ENCODE data around the gene OR10S1.
"Not testable (repeated sequence)": the region's sequence is repeated elsewhere in the genome, so short reads cannot be mapped to it uniquely, and the experiment has no call there.

OR10S1 gene

DNA sequence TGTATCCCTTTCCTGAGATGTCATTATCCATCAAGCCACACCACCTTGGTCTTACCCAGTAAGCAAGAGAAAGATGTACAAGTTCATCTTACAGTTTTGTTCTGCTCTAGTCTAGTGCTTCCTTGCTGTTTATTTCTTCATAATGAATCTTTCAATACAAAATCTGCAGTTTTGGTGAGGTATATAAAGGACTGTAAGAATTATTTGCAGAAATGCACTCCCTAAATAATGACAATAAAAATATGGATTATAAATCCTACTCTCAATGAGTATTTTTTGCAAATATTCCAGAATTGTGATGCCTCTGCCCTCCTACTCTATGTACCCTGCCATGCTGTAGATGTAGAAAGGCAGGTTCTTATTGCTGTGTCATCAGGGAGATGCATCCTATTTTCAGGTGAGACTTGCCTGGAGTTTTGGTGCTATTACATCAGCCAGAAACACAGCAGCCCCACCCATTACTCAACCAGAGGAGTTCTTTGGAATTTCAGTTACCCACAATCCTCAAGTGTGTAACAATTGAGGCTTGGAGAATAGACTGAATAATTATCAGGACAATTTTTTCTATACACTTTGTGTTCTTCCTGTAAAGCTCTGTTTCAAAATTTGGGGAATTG, at the start of gene OR10S1:
TSS of gene OR10S1 (minus strand) at position 51 of the 617 bp plus-strand sequence. CDS start 117 bp downstream, outside the sequence.
- DNase-seq = no peak

DNA sequence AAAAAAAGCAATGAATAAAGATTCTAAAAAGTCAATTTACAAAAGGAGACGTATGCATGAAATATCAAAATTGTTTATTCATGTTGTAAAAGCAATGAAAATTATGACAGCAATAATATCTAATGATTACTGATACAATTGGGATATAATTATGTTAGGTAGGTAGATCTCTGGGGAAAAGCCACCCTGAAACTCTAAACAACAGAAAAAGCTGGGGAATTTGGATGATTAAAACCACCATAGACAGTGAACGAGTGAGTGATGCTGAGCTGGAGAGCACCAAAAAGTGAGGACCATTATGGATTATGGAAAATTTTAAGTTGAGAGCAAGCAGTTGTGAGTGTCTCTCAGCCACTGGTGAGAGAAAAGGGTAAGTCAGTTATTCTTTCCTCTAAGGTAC, 48.9 kb upstream of the OR10S1 start, which contains the start of gene OR10G8:
TSS of gene OR10G8 (plus strand) at position 301 of the 400 bp plus-strand sequence. CDS start 2,825 bp downstream, outside the sequence.
- no peak for DNase-seq

DNA sequence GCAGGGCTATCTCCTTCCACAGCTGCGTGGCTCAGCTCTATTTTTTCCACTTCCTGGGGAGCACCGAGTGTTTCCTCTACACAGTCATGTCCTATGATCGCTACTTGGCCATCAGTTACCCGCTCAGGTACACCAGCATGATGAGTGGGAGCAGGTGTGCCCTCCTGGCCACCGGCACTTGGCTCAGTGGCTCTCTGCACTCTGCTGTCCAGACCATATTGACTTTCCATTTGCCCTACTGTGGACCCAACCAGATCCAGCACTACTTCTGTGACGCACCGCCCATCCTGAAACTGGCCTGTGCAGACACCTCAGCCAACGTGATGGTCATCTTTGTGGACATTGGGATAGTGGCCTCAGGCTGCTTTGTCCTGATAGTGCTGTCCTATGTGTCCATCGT, 38.3 kb upstream of the OR10S1 start:
- not testable (repeated sequence) for DNase-seq

DNA sequence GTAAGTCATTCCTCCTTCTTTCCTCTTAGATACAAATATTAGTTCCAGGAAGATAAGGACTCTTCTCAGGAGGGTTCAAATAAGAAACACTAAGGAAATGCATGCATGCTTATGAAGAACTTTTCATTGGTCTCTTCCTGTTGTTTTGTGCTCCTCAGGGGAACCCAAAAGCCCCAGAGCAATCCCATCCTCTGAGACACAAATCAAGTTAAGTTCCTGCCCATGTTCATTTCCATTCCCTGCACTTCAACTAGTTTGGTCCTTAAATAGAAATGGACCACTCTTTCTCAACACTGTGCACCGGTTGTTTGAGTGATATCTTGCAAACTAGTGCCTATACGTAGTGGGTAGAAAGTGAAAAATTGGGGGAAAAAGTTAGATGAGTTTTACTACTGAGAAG, 35.1 kb upstream of the OR10S1 start, which contains the start of gene OR10G4:
TSS of gene OR10G4 (plus strand) at position 301 of the 400 bp plus-strand sequence. CDS start 2,578 bp downstream, outside the sequence.
- no peak for DNase-seq

DNA sequence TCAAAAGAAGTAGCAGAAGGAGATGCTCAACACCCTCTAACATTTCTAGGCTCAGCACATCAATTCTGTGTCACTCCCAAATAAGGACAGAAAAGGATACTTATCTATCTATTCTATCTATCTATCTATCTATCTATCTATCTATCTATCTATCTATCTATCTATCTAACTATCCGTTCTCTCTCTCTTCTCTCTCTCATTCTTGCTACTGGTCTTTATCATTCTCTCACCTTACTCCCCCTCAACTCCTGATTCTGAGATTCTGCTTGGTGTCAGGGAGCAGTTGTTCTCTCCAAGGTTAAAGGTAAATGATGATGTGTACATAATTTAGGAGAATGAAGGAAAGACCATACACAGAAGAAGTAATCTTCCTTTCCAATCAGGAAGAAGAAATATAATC, 17.5 kb upstream of the OR10S1 start, which contains the start of gene OR10G6:
TSS of gene OR10G6 (minus strand) at position 43 of the 400 bp plus-strand sequence. CDS start at position 43, 0 bp downstream.
- DNase-seq = no peak

DNA sequence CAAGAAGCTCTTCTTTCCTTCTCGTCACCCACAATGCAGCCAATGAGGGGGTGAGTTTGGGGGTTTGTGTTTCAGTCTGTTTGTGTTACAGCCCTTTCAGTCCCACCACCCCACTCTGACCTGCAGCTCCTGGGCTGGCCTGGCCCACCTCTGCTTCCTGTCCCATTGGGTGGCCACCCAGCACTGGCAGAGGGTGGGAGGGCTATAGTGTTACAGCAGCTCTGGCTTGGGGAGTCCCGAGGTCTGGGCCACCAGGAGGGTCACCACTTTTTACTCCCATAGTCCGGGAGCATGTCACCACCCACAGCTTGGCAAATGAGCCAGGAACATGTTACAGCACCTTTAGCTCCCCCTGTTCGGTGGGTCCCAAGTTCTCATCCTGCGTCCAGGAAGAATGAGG, 1.7 kb upstream of the OR10S1 start:
- no peak for DNase-seq

GRCh38 chr11:123976770-123977560, 616 bp downstream of the OR10S1 start:
- DNase-seq = no peak

DNA sequence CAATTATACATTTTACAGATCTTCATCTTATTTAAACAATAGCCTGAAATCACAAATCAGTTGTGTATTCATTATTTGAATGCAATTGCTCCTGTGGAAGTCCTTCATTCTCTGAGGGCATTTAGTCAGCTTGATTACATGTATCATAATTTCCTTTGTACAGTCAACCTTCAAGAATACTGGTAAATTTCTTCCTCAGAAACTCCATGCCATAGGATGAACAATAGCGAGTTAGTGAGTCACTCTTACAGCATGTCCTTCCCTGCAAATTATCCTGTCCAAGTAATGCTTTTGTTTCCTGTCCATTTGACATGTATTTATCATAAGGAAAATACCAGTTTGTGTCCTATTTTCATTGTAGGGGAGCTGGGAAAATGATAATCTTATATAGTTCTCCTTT, 3.8 kb downstream of the OR10S1 start:
- peak; percentile 10 for DNase-seq

GRCh38 chr11:123956752-123957151, 20.8 kb downstream of the OR10S1 start:
- DNase-seq = no peak

- DNase-seq = no peak
Observed at GRCh38 chr11:123945132-123945531, 32.4 kb downstream of the OR10S1 start.

DNA sequence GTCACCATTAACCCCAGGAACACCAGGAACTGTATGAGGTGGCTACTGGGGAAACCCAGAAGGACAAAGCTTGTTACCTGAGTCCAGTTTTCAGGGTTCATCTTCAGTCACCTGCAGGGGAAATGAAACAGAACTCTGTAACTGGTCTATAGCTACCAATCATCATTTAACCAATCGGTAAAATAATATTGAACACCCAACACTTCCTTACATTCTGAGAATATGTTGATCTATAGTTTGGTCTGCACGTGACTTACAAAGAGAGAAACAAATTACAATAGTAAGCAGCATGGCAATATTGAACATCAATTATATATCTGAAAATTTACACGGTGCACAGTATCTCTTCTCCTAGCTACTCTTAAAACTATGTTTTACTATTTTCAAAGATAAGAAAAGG, 33.8 kb downstream of the OR10S1 start, which contains the start of gene OR6T1:
TSS of gene OR6T1 (minus strand) at position 101 of the 400 bp plus-strand sequence. CDS start at position 101, 0 bp downstream.
- no peak for DNase-seq

GRCh38 chr11:123942413-123942812, 35.2 kb downstream of the OR10S1 start:
- DNase-seq = no peak

- DNase-seq = no peak
Observed at GRCh38 chr11:123939317-123939716, 38.3 kb downstream of the OR10S1 start, which contains the start of gene OR4D5. Gene OR4D5 (plus strand): TSS chr11:123939617. CDS start chr11:123939617, 0 bp downstream.
